Measurements from ENCODE around the gene FGF18.
"Not testable (repeated sequence)": the region's sequence is repeated elsewhere in the genome, so short reads cannot be mapped to it uniquely, and the experiment has no call there.

The FGF18 gene

GRCh38 chr5:171401167-171401947, 18.1 kb upstream of the FGF18 start:
- no peak for FAIRE-seq

DNA sequence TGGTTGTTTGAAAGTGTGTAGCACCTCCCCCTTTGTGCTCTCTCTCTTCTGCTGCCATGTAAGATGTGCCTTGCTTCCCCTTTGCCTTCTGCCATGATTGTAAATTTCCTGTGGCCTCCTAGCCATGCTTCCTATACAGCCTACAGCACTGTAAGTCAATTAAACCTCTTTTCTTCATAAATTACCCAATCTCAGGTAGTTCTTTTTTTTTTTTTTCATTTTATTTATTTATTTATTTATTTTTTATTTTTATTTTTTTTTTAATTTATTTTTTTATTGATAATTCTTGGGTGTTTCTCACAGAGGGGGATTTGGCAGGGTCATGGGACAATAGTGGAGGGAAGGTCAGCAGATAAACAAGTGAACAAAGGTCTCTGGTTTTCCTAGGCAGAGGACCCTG, 16.7 kb upstream of the FGF18 start:
- FAIRE-seq, result not testable (repeated sequence)

GRCh38 chr5:171405615-171406014, 13.8 kb upstream of the FGF18 start:
- no peak for FAIRE-seq

- no peak for FAIRE-seq
Observed at GRCh38 chr5:171407234-171407633, 12.2 kb upstream of the FGF18 start.

DNA sequence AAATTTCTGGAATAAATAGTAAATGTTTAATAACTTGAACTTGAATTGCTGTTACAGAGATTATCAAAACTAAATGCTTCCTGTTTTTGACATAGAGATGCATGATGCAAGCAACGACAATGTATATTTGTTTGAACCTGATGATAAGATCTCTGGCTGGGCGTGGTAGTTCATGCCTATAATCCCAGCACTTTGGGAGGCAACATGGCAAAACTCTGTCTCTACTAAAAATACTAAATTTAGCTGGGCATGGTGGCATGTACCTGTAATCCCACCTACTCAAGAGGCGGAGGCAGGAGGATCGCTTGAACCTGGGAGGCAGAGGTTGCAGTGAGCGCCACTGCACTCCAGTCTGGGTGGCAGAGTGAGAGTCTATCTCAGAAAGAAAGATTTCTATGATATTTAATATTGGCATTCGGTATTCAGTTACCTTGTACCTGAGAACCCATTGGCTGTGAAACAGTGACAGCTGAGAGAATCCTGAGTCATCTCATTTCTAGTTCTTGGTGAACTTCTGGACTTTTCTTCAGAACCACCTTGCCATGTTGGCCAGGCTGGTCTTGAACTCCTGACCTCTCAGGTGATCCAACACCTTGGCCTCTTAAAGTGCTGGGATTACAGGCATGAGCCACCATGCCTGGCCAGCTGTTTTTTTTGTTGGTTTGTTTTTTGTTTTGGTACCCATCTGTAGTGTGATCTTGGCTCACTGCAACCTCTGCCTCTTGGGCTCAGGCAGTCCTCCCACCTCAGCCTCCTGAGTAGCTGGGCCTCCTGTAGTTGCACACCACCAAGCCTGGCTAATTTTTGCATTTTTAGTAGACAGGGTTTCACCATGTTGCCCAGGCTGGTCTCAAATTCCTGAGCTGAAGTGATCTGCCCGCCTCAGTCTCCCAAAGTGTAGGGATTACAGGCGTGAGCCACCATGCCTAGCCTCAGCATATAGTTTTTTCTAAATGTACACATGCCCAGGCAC, 10.0 kb upstream of the FGF18 start:
- FAIRE-seq, result no peak

DNA sequence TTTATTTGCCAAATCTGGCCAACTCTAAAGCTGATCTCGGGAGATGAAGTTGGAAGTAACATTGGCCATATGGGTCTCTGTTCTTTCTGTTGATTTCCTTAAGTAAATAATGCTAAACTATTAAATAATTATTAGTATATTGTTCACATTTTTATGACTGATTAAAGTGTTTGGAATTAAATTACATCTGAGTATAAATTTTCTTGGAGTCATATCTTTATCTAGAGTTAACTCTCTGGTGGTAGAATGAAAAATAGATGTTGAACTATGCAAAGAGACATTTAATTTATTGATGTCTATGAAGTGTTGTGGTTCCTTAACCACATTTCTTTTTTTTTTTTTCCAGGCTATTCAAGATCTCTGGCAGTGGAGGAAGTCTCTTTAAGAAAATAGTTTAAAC, 9.3 kb upstream of the FGF18 start:
- no peak for FAIRE-seq

DNA sequence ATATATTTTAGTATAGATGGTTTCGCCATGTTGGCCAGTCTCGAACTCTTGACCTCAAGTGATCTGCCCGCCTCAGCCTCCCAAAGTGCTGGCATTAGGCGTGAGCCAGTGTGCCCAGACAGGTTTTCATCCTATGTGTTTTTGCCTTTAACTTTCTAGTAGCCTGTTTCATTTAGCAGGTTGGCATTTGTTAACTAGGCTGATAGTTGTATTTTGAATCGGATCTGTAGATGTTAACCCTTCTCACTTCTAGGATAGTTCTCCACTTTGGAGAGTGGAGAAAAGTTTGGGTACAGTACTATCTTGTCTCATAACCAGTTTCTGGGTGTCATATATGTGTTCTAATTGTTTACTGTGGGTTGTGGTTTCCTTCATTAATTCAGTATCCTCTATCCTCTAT, 7.3 kb upstream of the FGF18 start:
- FAIRE-seq, result no peak

DNA sequence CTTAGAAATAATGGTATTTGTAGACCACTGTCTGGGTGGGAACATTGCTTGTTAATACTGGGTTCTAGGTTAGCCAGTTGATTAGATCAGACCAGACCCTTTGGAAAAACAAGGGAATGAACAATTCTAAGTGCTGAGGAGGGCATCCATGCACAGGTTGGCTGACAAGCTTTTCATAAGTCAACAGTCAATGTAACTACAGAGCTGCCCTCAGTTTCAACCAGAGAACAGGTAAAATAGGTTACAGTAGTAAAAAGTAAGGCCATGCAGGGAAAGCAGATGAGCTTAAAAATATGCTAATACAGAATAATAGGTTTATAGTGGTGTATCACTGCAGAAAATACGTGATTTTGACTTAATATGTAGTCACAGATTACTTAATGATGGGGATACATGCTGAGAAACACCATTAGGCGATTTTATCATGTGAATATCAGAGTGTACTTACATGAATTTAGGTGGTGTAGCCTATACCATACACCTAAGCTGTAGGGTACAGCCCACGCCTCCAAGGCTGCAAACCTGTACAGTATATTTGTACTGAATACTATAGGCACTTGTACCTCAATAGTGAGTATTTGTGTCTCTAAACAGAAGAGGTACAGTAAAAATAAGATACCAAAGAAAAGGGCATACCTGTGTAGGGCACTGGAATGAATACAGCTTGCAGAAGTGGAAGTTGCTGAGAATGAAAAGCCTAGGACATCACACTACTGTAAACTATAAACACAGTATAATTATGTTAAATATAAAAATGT, 6.1 kb upstream of the FGF18 start:
- no peak for FAIRE-seq

DNA sequence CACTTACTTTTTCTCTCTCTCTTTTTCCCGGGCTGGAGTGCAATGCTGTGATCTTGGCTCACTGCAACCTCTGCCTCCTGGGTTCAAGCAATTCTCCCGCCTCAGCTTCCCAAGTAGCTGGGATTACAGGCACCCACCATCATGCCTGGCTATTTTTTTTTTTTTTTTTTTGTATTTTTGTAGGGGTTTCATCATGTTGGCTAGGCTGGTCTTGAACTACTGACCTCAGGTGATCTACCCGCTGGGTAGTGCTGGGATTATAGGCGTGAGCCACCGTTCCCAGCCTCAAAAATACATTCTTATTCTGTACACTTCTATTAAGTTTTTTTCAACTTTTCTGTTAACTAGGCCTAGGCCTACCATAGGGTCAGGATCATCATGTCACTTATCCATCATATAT, 5.5 kb upstream of the FGF18 start:
- FAIRE-seq, result not testable (repeated sequence)

- no peak for FAIRE-seq
Observed at GRCh38 chr5:171415115-171415730, 4.2 kb upstream of the FGF18 start.

DNA sequence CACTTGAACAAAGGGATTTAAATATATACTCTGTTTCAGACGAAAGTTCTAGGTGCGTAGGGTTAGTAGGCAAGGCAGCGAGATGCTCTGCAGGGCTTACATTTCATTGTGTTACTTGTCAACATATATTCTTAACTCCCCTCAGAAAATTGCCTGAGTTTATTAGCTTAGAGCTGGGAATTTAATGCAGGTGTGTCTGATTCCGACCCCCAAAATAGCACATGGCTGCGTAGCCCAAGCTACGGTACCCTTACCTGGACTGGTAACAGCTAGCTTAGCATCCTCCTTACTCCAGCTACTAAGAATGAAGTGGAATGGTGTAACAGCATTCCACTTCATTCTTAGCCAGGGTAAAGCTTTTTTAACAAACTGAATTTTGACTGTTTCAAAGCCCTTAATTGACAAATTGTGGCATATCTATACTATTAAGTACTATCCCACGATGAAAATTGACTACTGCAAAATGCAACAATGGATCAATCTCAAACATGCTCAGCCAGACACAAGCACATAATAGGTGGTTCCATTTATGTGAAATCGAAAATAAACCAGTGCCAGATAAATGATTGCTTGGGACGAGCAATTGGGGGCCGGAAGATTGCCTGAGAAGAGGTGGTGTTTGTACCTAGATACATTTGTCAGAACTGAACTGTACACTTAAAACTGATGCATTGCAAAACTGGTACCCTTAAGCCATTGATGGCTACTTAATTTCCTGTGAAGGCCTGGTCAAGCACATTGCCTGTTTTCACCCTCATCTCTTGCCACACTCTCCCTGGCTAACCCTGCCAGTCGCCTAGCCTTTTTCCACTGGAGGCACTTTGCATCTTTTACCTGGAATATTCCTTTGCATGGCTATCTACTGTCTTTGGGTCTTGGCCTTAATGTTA, 3.0 kb upstream of the FGF18 start:
- no peak for FAIRE-seq

GRCh38 chr5:171418316-171418981, 998 bp upstream of the FGF18 start:
- no peak for FAIRE-seq

GRCh38 chr5:171419688-171420430, 412 bp downstream of the FGF18 start:
- FAIRE-seq, result no peak

DNA sequence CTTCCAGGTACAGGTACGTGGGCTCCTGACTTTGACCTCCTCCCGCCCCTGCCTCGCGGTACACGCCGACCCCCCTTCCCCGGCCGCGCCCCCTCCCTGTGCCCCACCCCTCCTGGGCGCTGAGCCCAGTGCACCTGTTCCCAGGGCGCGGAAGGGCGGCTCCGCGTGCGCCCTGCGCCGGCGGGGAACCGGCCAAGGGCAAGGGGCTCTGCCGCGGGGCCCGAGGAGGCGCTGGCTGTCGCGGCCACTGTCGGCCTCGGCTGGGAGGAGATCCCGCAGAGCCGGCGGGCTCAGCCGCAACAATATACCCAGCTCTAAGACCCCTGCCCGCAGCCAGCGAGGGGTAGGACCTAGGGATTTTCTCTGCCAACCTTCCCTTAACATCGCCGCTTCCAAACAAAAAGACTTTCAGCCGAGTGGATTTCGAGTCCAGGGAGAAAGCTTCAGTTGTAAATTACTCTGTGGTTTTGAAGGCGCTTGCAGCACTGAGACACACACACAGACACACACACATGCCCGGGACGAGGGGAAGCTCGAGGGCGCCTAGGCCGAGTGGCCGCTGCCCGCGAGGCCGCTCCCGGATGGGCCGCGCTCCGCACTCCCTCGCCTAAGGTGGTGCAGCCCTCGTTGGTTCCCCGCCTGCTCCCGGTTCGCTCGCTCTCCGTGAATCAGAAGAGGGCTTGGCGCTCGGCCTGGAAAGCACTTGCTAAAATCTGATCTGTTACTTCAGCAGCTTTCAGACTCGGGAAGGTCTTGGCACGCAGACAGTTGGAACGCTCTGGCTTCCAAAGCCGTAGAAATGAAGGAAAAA, 1.2 kb downstream of the FGF18 start:
- FAIRE-seq, result no peak

DNA sequence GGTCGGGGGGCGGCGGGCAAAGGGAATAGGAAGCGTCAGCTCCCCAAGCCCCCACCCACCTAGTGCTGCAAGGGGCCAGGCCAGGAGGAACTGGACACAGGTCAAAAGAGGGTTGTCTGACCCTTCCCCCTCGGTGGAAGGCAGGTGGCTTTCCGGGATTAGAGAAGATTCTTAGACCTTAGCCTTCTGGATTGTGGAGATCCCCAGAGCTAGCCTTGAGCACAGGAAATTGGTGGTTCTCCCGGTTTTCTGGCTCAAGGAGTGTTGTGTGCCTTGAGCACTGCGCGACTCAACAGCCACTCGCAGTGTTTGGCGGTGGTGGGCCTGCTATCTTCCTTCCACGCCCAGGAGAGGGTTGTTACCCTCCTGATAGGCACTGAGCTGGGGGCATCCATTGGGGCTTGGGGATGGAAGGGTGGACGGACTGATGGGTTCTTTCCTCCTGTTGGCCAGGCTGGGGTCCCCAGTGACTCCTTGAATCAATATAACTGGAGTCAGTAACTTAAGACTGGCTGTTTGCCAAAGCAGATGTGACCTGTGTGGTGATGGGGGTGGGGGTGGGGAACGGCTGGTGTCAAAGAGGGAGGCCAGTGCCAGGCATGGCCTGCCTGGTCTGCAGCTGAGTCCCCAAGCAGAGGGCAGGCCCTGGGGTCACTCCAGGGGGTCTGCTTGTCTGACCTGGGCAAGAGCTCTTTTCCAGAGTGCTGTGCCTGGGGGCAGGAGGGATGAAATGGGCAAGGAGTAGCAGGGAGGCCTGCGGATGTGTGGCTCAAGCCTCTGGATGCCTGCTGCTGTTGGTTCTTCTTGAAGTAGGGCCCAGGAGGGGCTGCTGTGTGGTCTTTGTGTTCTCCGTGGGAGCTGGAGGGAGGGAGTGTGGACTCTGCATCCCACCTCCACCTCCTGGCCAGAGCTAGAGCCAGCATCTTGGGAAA, 2.1 kb downstream of the FGF18 start:
- no peak for FAIRE-seq

GRCh38 chr5:171422495-171422894, 3.0 kb downstream of the FGF18 start:
- FAIRE-seq, result no peak

GRCh38 chr5:171422902-171423663, 3.6 kb downstream of the FGF18 start:
- FAIRE-seq, result no peak

Measured in islet of Langerhans (tissue), 1 donor.